ENCODE measurements around the gene PRPH.
"Not testable (repeated sequence)": the region's sequence is repeated elsewhere in the genome, so short reads cannot be mapped to it uniquely, and the experiment has no call there.

PRPH gene

GRCh38 chr12:49301760-49302159, 6.8 kb downstream of the PRPH start:
- DNase-seq: no peak

GRCh38 chr12:49304161-49304560, 9.2 kb downstream of the PRPH start:
- DNase-seq: no peak

GRCh38 chr12:49305762-49306510, 11.0 kb downstream of the PRPH start:
- no peak for DNase-seq

GRCh38 chr12:49309386-49309785, 14.4 kb downstream of the PRPH start:
- DNase-seq: no peak

GRCh38 chr12:49310451-49311000, 15.6 kb downstream of the PRPH start:
- DNase-seq: not testable (repeated sequence)

- DNase-seq: no peak
Measured at GRCh38 chr12:49314811-49315210, 19.9 kb downstream of the PRPH start.

- not testable (repeated sequence) for DNase-seq
Measured at GRCh38 chr12:49317118-49317517, 22.2 kb downstream of the PRPH start.

- DNase-seq: not testable (repeated sequence)
Measured at GRCh38 chr12:49320411-49321103, 25.6 kb downstream of the PRPH start.

GRCh38 chr12:49322367-49322707, 27.4 kb downstream of the PRPH start:
- no peak for DNase-seq

GRCh38 chr12:49322708-49323523, 28.0 kb downstream of the PRPH start, which contains the start of gene TROAP:
Gene TROAP, plus strand, starts transcription at chr12:49323255. Its CDS starts 354 bp downstream, at chr12:49323609.
- DNase-seq: peak; percentile 92

- DNase-seq: no peak
Measured at GRCh38 chr12:49323524-49324097, 28.7 kb downstream of the PRPH start.

GRCh38 chr12:49325606-49326005, 30.7 kb downstream of the PRPH start:
- DNase-seq: no peak

GRCh38 chr12:49327368-49327767, 32.4 kb downstream of the PRPH start:
- no peak for DNase-seq

GRCh38 chr12:49327887-49328286, 32.9 kb downstream of the PRPH start:
- DNase-seq: no peak

GRCh38 chr12:49328816-49329215, 33.9 kb downstream of the PRPH start:
- no peak for DNase-seq

GRCh38 chr12:49330032-49330619, 35.2 kb downstream of the PRPH start:
- DNase-seq: no peak

- no peak for DNase-seq
Measured at GRCh38 chr12:49330631-49331379, 35.9 kb downstream of the PRPH start.

- no peak for DNase-seq
Measured at GRCh38 chr12:49331380-49332222, 36.7 kb downstream of the PRPH start.

- DNase-seq: no peak
Measured at GRCh38 chr12:49332441-49332861, 37.5 kb downstream of the PRPH start.

- DNase-seq: no peak
Measured at GRCh38 chr12:49332891-49333371, 38.0 kb downstream of the PRPH start.
